ENCODE results near the gene ARHGAP26.

Gene ARHGAP26

DNA sequence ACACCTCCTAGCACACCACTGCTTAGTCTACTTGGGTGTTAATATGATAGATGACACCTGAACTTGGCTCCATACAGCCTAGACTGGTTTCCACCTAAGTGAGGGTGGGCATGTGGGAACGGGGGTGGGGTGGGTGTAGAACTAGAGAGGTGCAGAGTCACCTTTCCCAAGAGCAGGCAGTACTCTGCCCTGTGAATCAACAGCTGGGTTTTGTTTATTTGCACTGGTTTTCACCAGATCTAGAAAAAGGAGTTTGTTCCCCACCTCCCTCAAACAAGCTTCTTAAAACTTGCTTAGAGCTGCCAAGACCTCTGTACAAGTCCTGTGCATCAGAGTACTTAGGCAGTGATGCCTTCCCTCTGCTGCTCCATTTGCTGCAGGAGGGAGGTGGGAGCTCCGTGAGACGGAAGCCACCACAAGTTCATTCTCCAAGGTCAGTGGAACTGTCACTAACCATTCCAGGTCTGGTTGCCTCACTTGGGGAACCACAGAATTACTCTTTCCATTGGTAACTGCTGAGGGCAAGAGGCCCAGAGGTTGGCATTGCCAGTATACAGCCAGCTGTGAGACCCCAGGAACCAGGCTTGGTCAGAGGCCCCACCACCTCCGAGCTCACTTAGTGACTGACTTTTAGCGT lies 469.8 kb downstream of the ARHGAP26 start:
- no peak for DNase-seq

DNA sequence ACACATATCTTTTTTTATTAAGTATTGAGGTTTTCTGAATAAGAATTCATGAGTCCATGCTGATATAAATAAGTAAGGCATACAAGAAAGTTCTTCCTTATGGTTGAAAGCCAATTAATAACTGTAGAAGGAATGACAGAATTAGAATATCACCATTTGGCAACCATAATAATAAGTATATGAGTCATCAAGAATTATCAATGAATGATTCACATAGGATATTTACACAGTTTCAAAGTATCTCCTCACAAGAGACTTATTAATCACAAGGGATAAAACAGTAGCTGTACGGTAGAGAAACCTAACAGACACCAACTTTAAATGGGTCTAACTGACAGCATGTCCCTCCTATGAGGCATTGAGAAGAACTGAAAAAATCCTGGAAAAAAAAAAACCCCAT lies 471.7 kb downstream of the ARHGAP26 start:
- no peak for DNase-seq

GRCh38 chr5:143243103-143243502 lies 472.9 kb downstream of the ARHGAP26 start:
- DNase-seq, result no peak

- no peak for DNase-seq
Observed at GRCh38 chr5:143244000-143244736, 474.0 kb downstream of the ARHGAP26 start.

GRCh38 chr5:143244990-143245389 lies 474.8 kb downstream of the ARHGAP26 start:
- no peak for DNase-seq

- DNase-seq, result no peak
Observed at GRCh38 chr5:143245929-143246561, 475.9 kb downstream of the ARHGAP26 start.

- DNase-seq, result no peak
Observed at GRCh38 chr5:143247134-143247815, 477.1 kb downstream of the ARHGAP26 start.

DNA sequence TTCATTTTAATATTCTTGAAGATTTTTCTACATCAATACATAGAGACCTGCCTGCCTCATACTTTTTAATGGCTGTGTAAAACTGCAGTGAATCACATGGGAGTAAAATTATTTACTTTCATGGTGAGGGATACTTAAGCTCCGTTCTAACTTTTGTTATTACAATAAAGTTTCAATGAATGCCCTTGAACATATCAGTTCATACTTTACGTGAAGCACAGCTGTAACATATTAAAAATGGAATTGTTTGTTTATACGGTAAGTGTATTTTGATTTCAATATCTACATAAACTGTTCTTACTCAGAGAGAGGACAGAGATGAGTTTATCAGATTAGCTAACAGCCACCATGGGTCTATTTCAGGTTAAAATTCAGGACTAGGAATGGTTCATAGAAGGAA lies 478.2 kb downstream of the ARHGAP26 start:
- no peak for DNase-seq

DNA sequence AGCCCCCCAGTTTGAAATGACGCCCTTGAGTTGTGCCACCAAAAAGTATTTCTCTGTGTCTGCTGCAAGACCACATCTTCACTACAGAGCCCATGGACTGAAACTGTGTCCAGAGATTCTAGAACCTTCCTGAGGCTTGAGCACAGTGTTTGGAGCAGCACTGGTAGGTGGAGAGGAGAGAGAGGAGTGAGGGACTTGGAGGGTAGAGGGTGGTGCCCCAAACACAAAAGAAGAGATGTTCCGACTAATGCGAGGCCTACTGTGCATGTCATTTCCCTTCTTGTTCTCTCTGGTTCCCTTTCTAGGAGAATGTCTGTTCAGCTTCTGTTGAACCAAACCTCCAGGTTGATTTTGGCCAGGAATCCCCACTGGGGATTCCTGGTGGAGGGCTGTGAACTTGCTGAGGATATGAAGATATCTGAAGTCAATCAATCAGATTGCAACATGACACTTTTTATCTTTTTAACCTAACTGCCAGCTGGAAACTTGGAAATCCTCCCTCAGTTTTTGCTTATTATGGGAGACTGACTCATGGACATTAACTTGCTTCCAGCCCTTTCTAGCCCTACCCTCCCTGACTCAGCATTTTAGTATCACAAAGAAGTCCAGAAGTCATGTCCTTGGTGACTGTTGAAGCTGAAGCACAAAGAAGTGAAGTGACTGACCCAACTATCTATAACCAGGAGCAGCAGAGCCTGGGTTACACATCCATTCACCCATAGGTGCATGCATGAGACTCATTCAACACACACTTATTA lies 478.8 kb downstream of the ARHGAP26 start:
- DNase-seq, result no peak

GRCh38 chr5:143249851-143250250 lies 479.7 kb downstream of the ARHGAP26 start:
- no peak for DNase-seq

GRCh38 chr5:143251190-143251589 lies 481.0 kb downstream of the ARHGAP26 start:
- no peak for DNase-seq

DNA sequence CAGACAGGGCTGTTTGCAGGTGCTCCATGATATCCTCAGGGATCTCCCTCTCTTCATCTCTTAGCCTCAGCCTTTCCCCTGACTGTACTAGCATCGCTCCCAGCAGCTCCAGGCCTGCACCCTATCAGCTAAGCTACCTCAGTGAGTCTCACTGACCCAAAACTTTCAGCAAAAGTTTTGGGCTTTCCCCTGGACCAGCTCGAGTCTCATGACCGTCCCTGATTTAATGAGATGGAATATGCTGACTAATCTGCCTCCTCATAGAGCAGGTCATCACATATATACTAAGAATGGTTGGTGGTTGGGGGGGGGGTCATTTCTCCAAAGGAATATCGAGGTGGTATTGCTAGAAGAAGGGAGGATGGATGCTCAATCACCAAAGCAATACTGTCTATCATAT lies 481.8 kb downstream of the ARHGAP26 start:
- no peak for DNase-seq

GRCh38 chr5:143254819-143255218 lies 484.6 kb downstream of the ARHGAP26 start:
- DNase-seq, result no peak

DNA sequence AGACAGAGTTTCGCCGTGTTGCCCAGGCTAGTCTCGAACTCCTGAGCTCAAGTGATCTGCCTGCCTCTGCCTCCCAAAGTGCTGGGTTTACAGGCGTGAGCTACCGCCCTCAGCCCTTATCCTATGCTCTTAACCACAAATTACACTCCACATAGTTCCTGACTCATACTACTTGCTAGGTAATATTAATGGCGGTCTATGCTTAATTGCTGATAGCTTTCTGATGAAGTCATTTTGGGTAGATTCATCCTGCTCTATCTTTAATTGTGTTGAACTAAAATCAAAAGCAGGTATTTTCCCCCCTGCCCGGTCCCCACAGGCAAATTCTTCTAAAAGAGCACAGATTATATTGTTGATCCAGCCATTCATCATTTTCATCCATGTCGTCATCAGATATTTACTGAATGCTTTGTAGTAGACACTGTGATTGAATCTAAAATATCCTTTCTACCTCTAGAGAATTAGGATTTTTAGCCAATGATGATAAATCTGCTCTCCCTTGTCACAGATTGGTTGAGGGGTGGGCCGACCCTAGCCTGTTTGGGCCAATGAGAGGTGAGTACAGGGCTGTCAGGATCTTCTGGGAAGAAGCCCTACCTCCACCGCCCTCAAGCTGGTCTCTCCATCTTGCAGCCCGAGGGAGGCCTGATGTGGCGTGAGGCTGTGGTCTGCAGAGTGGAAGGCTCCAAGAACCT lies 488.5 kb downstream of the ARHGAP26 start:
- no peak for DNase-seq

GRCh38 chr5:143259254-143259605 lies 489.1 kb downstream of the ARHGAP26 start:
- no peak for DNase-seq

GRCh38 chr5:143261748-143262392 lies 491.7 kb downstream of the ARHGAP26 start:
- no peak for DNase-seq

DNA sequence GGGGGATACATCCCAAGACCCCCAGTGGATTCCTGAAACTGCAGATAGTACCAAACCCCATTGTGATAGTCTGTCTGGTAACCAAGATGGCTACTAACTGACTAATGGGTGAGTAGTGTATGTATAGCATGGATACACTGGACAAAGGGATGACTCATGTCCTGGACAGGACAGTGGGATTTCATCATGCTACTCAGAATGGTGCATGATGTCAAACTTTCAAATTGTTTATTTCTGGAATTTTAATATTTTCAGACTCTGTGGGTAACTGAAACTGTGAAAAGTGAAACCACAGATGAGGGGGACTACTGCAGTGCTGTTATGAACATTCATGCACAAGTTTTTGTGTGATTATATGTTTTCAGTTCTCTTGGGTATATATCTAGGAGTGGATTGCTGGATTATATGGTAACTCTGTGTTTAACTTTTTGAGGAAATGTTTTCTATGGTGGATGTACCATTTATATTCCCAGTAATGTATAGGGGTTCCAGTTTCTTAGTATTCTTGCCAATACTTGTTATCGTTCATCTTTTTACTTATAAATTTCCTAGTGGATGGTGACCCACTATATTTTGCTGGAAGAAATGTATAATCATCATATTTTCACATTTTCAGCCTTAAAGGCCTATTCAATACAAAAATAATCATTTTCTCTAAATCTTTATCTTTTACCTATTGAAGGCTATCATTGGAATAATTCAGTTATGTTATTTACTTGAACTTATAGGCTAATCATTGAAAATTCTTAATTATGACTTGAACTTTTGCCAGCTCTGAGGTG lies 492.4 kb downstream of the ARHGAP26 start:
- no peak for DNase-seq

DNA sequence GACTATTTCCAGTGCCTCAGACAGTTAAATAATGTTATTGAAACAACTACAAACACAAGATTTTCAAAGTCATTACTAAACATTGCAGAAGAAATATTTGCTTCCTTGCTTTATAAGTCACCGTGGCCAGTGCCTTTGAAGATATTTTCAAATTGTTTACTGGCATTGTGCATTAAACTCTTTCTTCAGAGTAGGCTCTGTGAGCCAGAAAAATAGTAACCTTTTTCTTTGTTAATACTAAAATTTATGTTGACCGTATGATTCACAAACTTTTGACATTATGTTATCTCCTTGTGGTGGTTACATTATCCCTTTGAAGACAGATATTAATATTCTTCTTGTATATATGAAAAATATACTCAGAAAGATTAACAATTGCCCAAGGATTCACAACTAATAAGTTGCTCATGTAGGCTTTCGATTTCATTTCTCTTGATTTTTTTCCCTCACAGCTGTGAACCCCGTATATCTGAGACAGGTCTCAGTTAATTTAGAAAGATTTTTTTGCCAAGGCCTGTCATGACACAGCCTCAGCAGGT lies 493.2 kb downstream of the ARHGAP26 start:
- DNase-seq, result no peak

GRCh38 chr5:143265995-143266394 lies 495.8 kb downstream of the ARHGAP26 start:
- DNase-seq, result no peak

DNA sequence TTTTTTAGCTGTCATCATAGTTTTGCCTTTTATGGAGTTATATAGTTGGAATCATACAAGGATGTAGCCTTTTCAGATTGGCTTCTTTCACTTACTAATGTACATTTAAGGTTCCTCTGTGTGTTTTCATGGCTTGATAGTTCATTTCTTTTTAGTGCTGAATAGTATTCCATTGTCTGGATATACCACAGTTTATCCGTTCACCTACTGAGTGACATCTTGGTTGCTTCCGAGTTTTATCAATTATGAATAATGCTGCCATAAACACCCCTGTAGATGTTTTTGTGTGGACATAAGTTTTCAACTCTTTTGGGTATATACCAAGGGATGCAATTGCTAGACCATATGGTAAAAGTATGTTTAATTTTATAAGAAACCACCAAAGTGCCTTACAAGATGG lies 497.0 kb downstream of the ARHGAP26 start:
- no peak for DNase-seq

- no peak for DNase-seq
Observed at GRCh38 chr5:143268388-143268787, 498.2 kb downstream of the ARHGAP26 start.
